Measurements from ENCODE around the gene THUMPD1.

THUMPD1 gene

GRCh38 chr16:20689668-20690067 lies 52.0 kb downstream of the THUMPD1 start:
- Histone ChIP-seq H3F3A (ENCODE audit: control insufficient read depth, insufficient read depth) (no peaks in the 10 kb centered on the region), H3K9me3 (ENCODE audit: control insufficient read depth, insufficient read depth, low read length) (no peaks in the 10 kb centered on the region), H3K27ac (ENCODE audit: low read depth, low read length) (no peak overlapping the region), H4K20me1 (ENCODE audit: control insufficient read depth, insufficient read depth, low read depth, low read length) (no peaks in the 10 kb centered on the region), H3K4me1 (ENCODE audit: control insufficient read depth, low read length) (no peaks in the 10 kb centered on the region), H3K79me2 (ENCODE audit: control insufficient read depth, low read length) (no peaks in the 10 kb centered on the region), H3K36me3 (ENCODE audit: control insufficient read depth, low read length) (no peaks in the 10 kb centered on the region), H3K27me3 (ENCODE audit: control insufficient read depth, low read length) (no peaks in the 10 kb centered on the region), H3K4me3 (ENCODE audit: low read length) (no peak overlapping the region), H3K9me2 (replicated peaks; ENCODE audit: control insufficient read depth, low read length) (no peaks in the 10 kb centered on the region), H3K4me2 (ENCODE audit: low read length) (no peak overlapping the region)
- TF ChIP-seq EZH2phosphoT487 (IDR thresholded peaks at IDR 0.05; ENCODE audit: borderline replicate concordance, low read length) (no peak), CTCF (IDR thresholded peaks at IDR 0.05; ENCODE audit: low read depth, low read length, poor library complexity, severe bottlenecking) (no peak)

- H4K20me1 ChIP-seq (ENCODE audit: control insufficient read depth, insufficient read depth, low read depth, low read length), result no peaks in the 10 kb centered on the region
- TF ChIP-seq CTCF (IDR thresholded peaks at IDR 0.05; ENCODE audit: low read depth, low read length, poor library complexity, severe bottlenecking) (no peak), EZH2phosphoT487 (IDR thresholded peaks at IDR 0.05; ENCODE audit: borderline replicate concordance, low read length) (no peak)
- no peaks in the 10 kb centered on the region for H3K9me3 ChIP-seq (ENCODE audit: control insufficient read depth, insufficient read depth, low read length)
- no peaks in the 10 kb centered on the region for H3K79me2 ChIP-seq (ENCODE audit: control insufficient read depth, low read length)
- no peak overlapping the region for H3K4me3 ChIP-seq (ENCODE audit: low read length)
- no peak overlapping the region for H3K27ac ChIP-seq (ENCODE audit: low read depth, low read length)
- no peaks in the 10 kb centered on the region for H3K4me1 ChIP-seq (ENCODE audit: control insufficient read depth, low read length)
- no peak overlapping the region for H3K4me2 ChIP-seq (ENCODE audit: low read length)
- H3K27me3 ChIP-seq (ENCODE audit: control insufficient read depth, low read length), result no peaks in the 10 kb centered on the region; the same call in 1 of the 2 replicates
- H3K9me2 ChIP-seq (replicated peaks; ENCODE audit: control insufficient read depth, low read length), result no peaks in the 10 kb centered on the region
- H3F3A ChIP-seq (ENCODE audit: control insufficient read depth, insufficient read depth), result no peaks in the 10 kb centered on the region
- no peaks in the 10 kb centered on the region for H3K36me3 ChIP-seq (ENCODE audit: control insufficient read depth, low read length)
These were observed 57.8 kb downstream of the THUMPD1 start for GRCh38 chr16:20683812-20684211.
